ENCODE measurements around the gene NUP88. TPM values are rescaled to one million over a fixed set of nuclear protein-coding genes. Genes with fewer than 3 reads are reported as not detected.
A peak's percentile ranks its signal among the peaks of the same experiment; 100 is the strongest.

The NUP88 gene
- total RNA-seq, 1 experiment from 2014 or later, result 103 TPM

GRCh38 chr17:5399767-5400166 lies 19.7 kb downstream of the NUP88 start:
- DNase-seq (peak; percentile 32), ATAC-seq (peak; percentile 87)
- peaks cover 33% of the 10 kb centered on the region for H3K36me3 ChIP-seq (ENCODE audit: low read depth, low read length)
- no peak overlapping the region for H2AFZ ChIP-seq (ENCODE audit: low read length)
- CTCF ChIA-PET, result no interaction called here
- no peaks in the 10 kb centered on the region for H3F3A ChIP-seq (ENCODE audit: low read length, unreplicated experiment)
- H3K9ac ChIP-seq (ENCODE audit: low read length), result no peak overlapping the region
- H3K79me2 ChIP-seq (ENCODE audit: low read length), result no peaks in the 10 kb centered on the region
- H3K4me3 ChIP-seq (ENCODE audit: low read length), result no peak overlapping the region
- H3K4me1 ChIP-seq (ENCODE audit: insufficient read depth, low read length), result no peaks in the 10 kb centered on the region
- POLR2A ChIA-PET (ENCODE audit: unreplicated experiment), result no interaction called here
- no TSS peak for BruUV-seq (replicated peaks)
- no peak overlapping the region for H3K4me2 ChIP-seq (ENCODE audit: low read length)
- no peaks in the 10 kb centered on the region for H3K27me3 ChIP-seq (ENCODE audit: low read length)
- intact Hi-C loops (cut with micrococcal nuclease), result no loop called here
- H3K9me2 ChIP-seq (replicated peaks; ENCODE audit: low read length), result no peaks in the 10 kb centered on the region
- H4K20me1 ChIP-seq (ENCODE audit: low read length), result no peaks in the 10 kb centered on the region
- TF ChIP-seq EZH2phosphoT487 (IDR thresholded peaks at IDR 0.05; ENCODE audit: borderline replicate concordance, low read length), result no peak
- TF ChIP-seq EZH2 (IDR thresholded peaks at IDR 0.05; ENCODE audit: low read length, unreplicated experiment), result no peak
- no peak for TF ChIP-seq CTCF (conservative IDR thresholded peaks at IDR 0.05; ENCODE audit: low read depth, low read length)
- H3K27ac ChIP-seq (ENCODE audit: low read length), result peak overlapping the region; percentile 16; the same call in 1 of the 2 replicates
- no peaks in the 10 kb centered on the region for H3K9me3 ChIP-seq (ENCODE audit: low read length)

GRCh38 chr17:5396612-5397011 lies 22.9 kb downstream of the NUP88 start:
- no peak overlapping the region for H2AFZ ChIP-seq (ENCODE audit: low read length)
- no peaks in the 10 kb centered on the region for H3F3A ChIP-seq (ENCODE audit: low read length, unreplicated experiment)
- no peak overlapping the region for H3K27ac ChIP-seq (ENCODE audit: low read length)
- peaks cover 32% of the 10 kb centered on the region for H3K36me3 ChIP-seq (ENCODE audit: low read depth, low read length)
- no peaks in the 10 kb centered on the region for H3K4me1 ChIP-seq (ENCODE audit: insufficient read depth, low read length)
- intact Hi-C loops (cut with micrococcal nuclease), result no loop called here
- CTCF ChIA-PET, result no interaction called here
- no peak overlapping the region for H3K4me2 ChIP-seq (ENCODE audit: low read length)
- TF ChIP-seq EZH2phosphoT487 (IDR thresholded peaks at IDR 0.05; ENCODE audit: borderline replicate concordance, low read length), result no peak
- no peak for TF ChIP-seq EZH2 (IDR thresholded peaks at IDR 0.05; ENCODE audit: low read length, unreplicated experiment)
- no peak for TF ChIP-seq CTCF (conservative IDR thresholded peaks at IDR 0.05; ENCODE audit: low read depth, low read length)
- no TSS peak for BruUV-seq (replicated peaks)
- H3K9ac ChIP-seq (ENCODE audit: low read length), result no peak overlapping the region
- no peaks in the 10 kb centered on the region for H4K20me1 ChIP-seq (ENCODE audit: low read length)
- H3K9me2 ChIP-seq (replicated peaks; ENCODE audit: low read length), result no peaks in the 10 kb centered on the region
- H3K9me3 ChIP-seq (ENCODE audit: low read length), result no peaks in the 10 kb centered on the region
- POLR2A ChIA-PET (ENCODE audit: unreplicated experiment), result no interaction called here
- no peak overlapping the region for H3K4me3 ChIP-seq (ENCODE audit: low read length)
- DNase-seq (no peak), ATAC-seq (no peak)
- no peaks in the 10 kb centered on the region for H3K27me3 ChIP-seq (ENCODE audit: low read length)
- no peaks in the 10 kb centered on the region for H3K79me2 ChIP-seq (ENCODE audit: low read length)

GRCh38 chr17:5391678-5392077 lies 27.8 kb downstream of the NUP88 start:
- no peaks in the 10 kb centered on the region for H3K27me3 ChIP-seq (ENCODE audit: low read length)
- no peak overlapping the region for H3K9ac ChIP-seq (ENCODE audit: low read length)
- H3K9me3 ChIP-seq (ENCODE audit: low read length), result no peaks in the 10 kb centered on the region
- H3K4me3 ChIP-seq (ENCODE audit: low read length), result no peak overlapping the region
- no peak overlapping the region for H3K4me2 ChIP-seq (ENCODE audit: low read length)
- H3F3A ChIP-seq (ENCODE audit: low read length, unreplicated experiment), result no peaks in the 10 kb centered on the region
- ChIA-PET POLR2A (ENCODE audit: unreplicated experiment) (interaction anchor here (0.7 kb wide), 1 partner anchor 44 kb away, joined by 3 read pairs; no protein-coding TSS in a partner anchor), CTCF (no interaction called here)
- no peak overlapping the region for H2AFZ ChIP-seq (ENCODE audit: low read length)
- no peak overlapping the region for H3K27ac ChIP-seq (ENCODE audit: low read length)
- intact Hi-C loops (cut with micrococcal nuclease), result no loop called here
- TF ChIP-seq CTCF (conservative IDR thresholded peaks at IDR 0.05; ENCODE audit: low read depth, low read length) (no peak), EZH2phosphoT487 (IDR thresholded peaks at IDR 0.05; ENCODE audit: borderline replicate concordance, low read length) (no peak), EZH2 (IDR thresholded peaks at IDR 0.05; ENCODE audit: low read length, unreplicated experiment) (no peak)
- peaks cover 38% of the 10 kb centered on the region for H3K36me3 ChIP-seq (ENCODE audit: low read depth, low read length)
- no TSS peak for BruUV-seq (replicated peaks)
- no peaks in the 10 kb centered on the region for H3K9me2 ChIP-seq (replicated peaks; ENCODE audit: low read length)
- no peaks in the 10 kb centered on the region for H4K20me1 ChIP-seq (ENCODE audit: low read length)
- no peaks in the 10 kb centered on the region for H3K79me2 ChIP-seq (ENCODE audit: low read length)
- ATAC-seq (no peak), DNase-seq (no peak)
- H3K4me1 ChIP-seq (ENCODE audit: insufficient read depth, low read length), result no peaks in the 10 kb centered on the region
